Omental fat pad (tissue), 4 donors: ENCODE data around the gene RAB40C. TPM values are rescaled to one million over a fixed set of nuclear protein-coding genes. Genes with fewer than 3 reads are reported as not detected.
"Not testable (repeated sequence)": the region's sequence is repeated elsewhere in the genome, so short reads cannot be mapped to it uniquely, and the experiment has no call there.

Experiments
- ATAC-seq: fragments of 150-250 bp; one replicate; pipeline ENCODE4 v1.9.1; 2016; ENCODE audit warnings: mild to moderate bottlenecking, moderate library complexity; ENCODE audit not compliant: low FRiP score
- DNase-seq: peaks from one replicate; pipeline ENCODE4 v3.0.0-alpha.2; 2019; ENCODE audit warnings: low spot score
- total RNA-seq, 4 donors: library from RNA; depleted of rRNA; stranded (reverse); fragments of >200 nt; gene quantifications; one replicate each; pipeline ENCODE4 v1.1.0, GENCODE V29; 2016
- TF ChIP-seq, protein P1 (sequence below), 3 donors: fragments of 450-650 bp; IDR thresholded peaks; one replicate each; pipeline ENCODE4 v1.5.1; 2016 to 2017; ENCODE audit warnings: antibody characterized with exemption in 3 of 3, mild to moderate bottlenecking in 3 of 3, moderate library complexity in 2 of 3

Gene RAB40C
- total RNA-seq, 4 donors from 2014 or later: 11.6 to 20.6 (median 14.8) TPM

GRCh38 chr16:592518-593306, 2.8 kb downstream of the RAB40C start:
- DNase-seq (no peak), ATAC-seq (no peak)
- TF ChIP-seq, protein P1, sequence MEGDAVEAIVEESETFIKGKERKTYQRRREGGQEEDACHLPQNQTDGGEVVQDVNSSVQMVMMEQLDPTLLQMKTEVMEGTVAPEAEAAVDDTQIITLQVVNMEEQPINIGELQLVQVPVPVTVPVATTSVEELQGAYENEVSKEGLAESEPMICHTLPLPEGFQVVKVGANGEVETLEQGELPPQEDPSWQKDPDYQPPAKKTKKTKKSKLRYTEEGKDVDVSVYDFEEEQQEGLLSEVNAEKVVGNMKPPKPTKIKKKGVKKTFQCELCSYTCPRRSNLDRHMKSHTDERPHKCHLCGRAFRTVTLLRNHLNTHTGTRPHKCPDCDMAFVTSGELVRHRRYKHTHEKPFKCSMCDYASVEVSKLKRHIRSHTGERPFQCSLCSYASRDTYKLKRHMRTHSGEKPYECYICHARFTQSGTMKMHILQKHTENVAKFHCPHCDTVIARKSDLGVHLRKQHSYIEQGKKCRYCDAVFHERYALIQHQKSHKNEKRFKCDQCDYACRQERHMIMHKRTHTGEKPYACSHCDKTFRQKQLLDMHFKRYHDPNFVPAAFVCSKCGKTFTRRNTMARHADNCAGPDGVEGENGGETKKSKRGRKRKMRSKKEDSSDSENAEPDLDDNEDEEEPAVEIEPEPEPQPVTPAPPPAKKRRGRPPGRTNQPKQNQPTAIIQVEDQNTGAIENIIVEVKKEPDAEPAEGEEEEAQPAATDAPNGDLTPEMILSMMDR (IDR thresholded peaks at IDR 0.05): no peak

DNA sequence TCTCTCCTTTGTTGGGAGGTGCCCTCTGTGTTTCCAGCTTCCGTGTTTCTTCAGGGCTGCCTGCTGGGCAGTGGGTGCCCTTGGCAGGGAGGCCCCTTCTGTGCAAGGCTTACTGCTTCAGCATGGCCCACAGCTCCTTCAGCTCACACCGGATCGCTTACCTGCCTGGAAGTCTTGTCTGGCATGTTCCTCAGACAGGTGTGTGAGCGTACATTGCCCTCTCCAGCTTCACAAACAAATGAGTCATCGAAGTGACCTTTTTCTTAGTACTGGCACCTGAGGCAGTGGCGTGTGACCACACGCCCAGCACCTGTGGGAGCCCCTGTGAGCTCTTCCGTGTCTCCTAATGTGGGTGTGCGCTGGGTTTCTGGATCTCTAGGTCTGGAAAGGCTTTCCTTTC, 3.5 kb downstream of the RAB40C start:
- no peak for ATAC-seq
- TF ChIP-seq, protein P1 (IDR thresholded peaks at IDR 0.05): no peak
- no peak for DNase-seq

DNA sequence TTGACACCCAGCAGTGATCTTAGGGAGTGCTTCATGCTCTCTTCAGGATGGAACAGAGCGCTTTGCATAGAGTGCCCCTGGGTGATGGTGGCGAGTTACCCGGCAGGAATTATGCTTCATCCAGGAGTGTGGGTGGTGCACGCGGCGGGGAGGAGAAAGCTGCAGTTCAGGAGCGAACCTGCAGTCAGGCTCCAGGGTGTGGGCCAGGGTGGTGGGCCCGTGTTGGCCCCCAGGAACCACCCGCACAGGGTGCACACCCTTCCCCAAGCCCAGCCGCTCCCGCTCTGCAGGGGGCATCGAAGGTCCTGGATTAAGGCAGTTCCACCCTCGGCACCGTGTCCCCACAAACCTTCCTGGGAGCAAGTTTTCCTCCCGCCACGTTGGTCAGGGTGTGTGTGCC, 3.9 kb downstream of the RAB40C start:
- TF ChIP-seq, protein P1 (IDR thresholded peaks at IDR 0.05): no peak
- ATAC-seq (no peak), DNase-seq (no peak)

- DNase-seq (no peak), ATAC-seq (no peak)
- TF ChIP-seq, protein P1 (IDR thresholded peaks at IDR 0.05): no peak
These were observed 5.2 kb downstream of the RAB40C start for GRCh38 chr16:595094-595528.

GRCh38 chr16:595942-596735, 6.3 kb downstream of the RAB40C start:
- TF ChIP-seq, protein P1 (IDR thresholded peaks at IDR 0.05): no peak
- DNase-seq (no peak), ATAC-seq (no peak)

DNA sequence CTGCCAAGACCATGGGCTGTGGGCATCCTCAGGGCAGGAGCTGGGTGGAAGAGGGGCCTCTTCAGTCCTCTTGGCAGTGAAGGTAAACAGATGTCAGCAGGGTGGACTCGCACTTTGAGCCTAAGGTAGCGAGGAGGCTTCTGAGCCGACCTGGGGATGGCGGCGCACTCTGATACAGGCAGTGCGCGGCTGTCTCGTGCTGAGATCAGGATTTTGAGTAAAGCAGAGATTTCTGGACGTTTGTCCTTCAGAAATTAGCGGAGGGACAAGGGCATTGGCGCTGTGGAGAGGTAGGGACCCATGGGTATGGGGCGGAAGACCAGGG, 6.8 kb downstream of the RAB40C start:
- DNase-seq: no peak
- no peak for ATAC-seq
- TF ChIP-seq, protein P1 (IDR thresholded peaks at IDR 0.05): no peak

- ATAC-seq, DNase-seq: not testable (repeated sequence)
These were observed 7.8 kb downstream of the RAB40C start for GRCh38 chr16:597655-598054.
